Mesenchymal stem cell (in vitro differentiated cells and primary cell): ENCODE data around the gene TMEM248.
A peak's percentile ranks its signal among the peaks of the same experiment; 100 is the strongest.
"Not testable (repeated sequence)": the region's sequence is repeated elsewhere in the genome, so short reads cannot be mapped to it uniquely, and the experiment has no call there.

Experiments
- DNase-seq: peaks from one replicate; pipeline ENCODE4 v3.0.0-alpha.2; 2013
- H2AFZ ChIP-seq: one replicate; pipeline ENCODE4 v1.6.1; 2013; ENCODE audit warnings: low read depth, mild to moderate bottlenecking, control low read depth, inconsistent platforms, low read length, moderate library complexity
- H2AK5ac ChIP-seq: 2 replicates; pipeline ENCODE4 v1.6.1; 2013; ENCODE audit warnings: low read length, moderate library complexity, mild to moderate bottlenecking, inconsistent platforms; ENCODE audit not compliant: severe bottlenecking
- H2BK120ac ChIP-seq: one replicate; pipeline ENCODE4 v1.6.1; 2013; ENCODE audit warnings: low read depth, mild to moderate bottlenecking, inconsistent platforms, low read length, moderate library complexity
- H2BK12ac ChIP-seq, 2 experiments: one replicate each; pipeline ENCODE4 v1.6.1; 2013; ENCODE audit warnings: inconsistent platforms in 2 of 2, low read length in 2 of 2, mild to moderate bottlenecking in 2 of 2, moderate library complexity in 2 of 2, control low read depth in 1 of 2
- H2BK15ac ChIP-seq: one replicate; pipeline ENCODE4 v1.6.1; 2013; ENCODE audit warnings: mild to moderate bottlenecking, low read depth, inconsistent platforms; ENCODE audit not compliant: poor library complexity, severe bottlenecking
- H2BK5ac ChIP-seq: 2 replicates; pipeline ENCODE4 v1.6.1; 2013; ENCODE audit warnings: low read depth, mild to moderate bottlenecking, low read length, control low read depth, inconsistent platforms; ENCODE audit not compliant: poor library complexity, severe bottlenecking
- H3K14ac ChIP-seq, 2 experiments: one replicate each; pipeline ENCODE4 v1.6.1; 2013; ENCODE audit warnings: inconsistent platforms in 2 of 2, low read length in 2 of 2, control low read depth in 1 of 2, mild to moderate bottlenecking in 1 of 2, moderate library complexity in 1 of 2
- H3K18ac ChIP-seq, 2 experiments: one replicate each; pipeline ENCODE4 v1.6.1; 2013; ENCODE audit warnings: inconsistent platforms in 2 of 2, low read length in 2 of 2, control low read depth in 1 of 2, low read depth in 1 of 2, mild to moderate bottlenecking in 1 of 2
- H3K23ac ChIP-seq, 2 experiments: one replicate each; pipeline ENCODE4 v1.6.1; 2013; ENCODE audit warnings: inconsistent platforms in 2 of 2, low read length in 2 of 2, mild to moderate bottlenecking in 2 of 2, moderate library complexity in 2 of 2, control low read depth in 1 of 2
- H3K27ac ChIP-seq: 2 replicates; pipeline ENCODE4 v1.5.1; 2013; ENCODE audit warnings: mild to moderate bottlenecking, moderate library complexity, low read length, control low read depth, inconsistent platforms; ENCODE audit not compliant: poor library complexity, severe bottlenecking
- H3K27me3 ChIP-seq, 2 experiments: 2 replicates each; pipeline versions ENCODE4 v1.6.1 to v1.7.0; 2013; ENCODE audit warnings: low read length in 2 of 2, mild to moderate bottlenecking in 2 of 2, moderate library complexity in 2 of 2, control low read depth in 1 of 2, inconsistent platforms in 1 of 2; ENCODE audit not compliant: control insufficient read depth in 1 of 2, insufficient read depth in 1 of 2
- H3K36me3 ChIP-seq, 2 experiments: 2 replicates each; pipeline versions ENCODE4 v1.6.1 to v1.7.0; 2013; ENCODE audit warnings: low read length in 2 of 2, control low read depth in 1 of 2, inconsistent platforms in 1 of 2, low read depth in 1 of 2, mild to moderate bottlenecking in 1 of 2; ENCODE audit not compliant: insufficient read depth in 2 of 2, control insufficient read depth in 1 of 2
- H3K4ac ChIP-seq, 2 experiments: one replicate each; pipeline ENCODE4 v1.6.1; 2013; ENCODE audit warnings: inconsistent platforms in 2 of 2, low read length in 2 of 2, mild to moderate bottlenecking in 2 of 2, moderate library complexity in 2 of 2, control low read depth in 1 of 2, low read depth in 1 of 2
- H3K4me1 ChIP-seq: 2 replicates; pipeline ENCODE4 v1.6.1; 2013; ENCODE audit warnings: low read depth, low read length, control low read depth; ENCODE audit not compliant: control insufficient read depth, insufficient read depth
- H3K4me2 ChIP-seq: 2 replicates; pipeline ENCODE4 v1.6.1; 2013; ENCODE audit warnings: low read length, mild to moderate bottlenecking, inconsistent platforms; ENCODE audit not compliant: poor library complexity, severe bottlenecking
- H3K4me3 ChIP-seq, 2 experiments: 2 replicates each; pipeline versions ENCODE4 v1.5.1 to v1.7.0; 2013; ENCODE audit warnings: low read length in 2 of 2, mild to moderate bottlenecking in 2 of 2, control low read depth in 1 of 2, low read depth in 1 of 2; ENCODE audit not compliant: insufficient read depth in 1 of 2
- H3K79me1 ChIP-seq: replicated peaks from 2 replicates; pipeline ENCODE4 v1.6.1; 2013; ENCODE audit warnings: mild to moderate bottlenecking, control low read depth, low read length, inconsistent platforms; ENCODE audit not compliant: poor library complexity, severe bottlenecking
- H3K9ac ChIP-seq: 2 replicates; pipeline ENCODE4 v1.7.0; 2013; ENCODE audit warnings: mild to moderate bottlenecking, low read length, moderate library complexity
- H3K9me3 ChIP-seq: 2 replicates; pipeline ENCODE4 v1.7.0; 2013; ENCODE audit warnings: mild to moderate bottlenecking, low read length; ENCODE audit not compliant: control insufficient read depth
- H4K8ac ChIP-seq: one replicate; pipeline ENCODE4 v1.6.1; 2013; ENCODE audit warnings: inconsistent platforms, mild to moderate bottlenecking, low read length, moderate library complexity
- H4K91ac ChIP-seq: one replicate; pipeline ENCODE4 v1.6.1; 2013; ENCODE audit warnings: mild to moderate bottlenecking, low read length, inconsistent platforms
- WGBS: methylation state at CpG from one replicate; pipeline ENCODE4 v1.1.7; 2013; ENCODE audit warnings: mixed read lengths; 5-methylcytosine and 5-hydroxymethylcytosine counted together

Gene TMEM248

DNA sequence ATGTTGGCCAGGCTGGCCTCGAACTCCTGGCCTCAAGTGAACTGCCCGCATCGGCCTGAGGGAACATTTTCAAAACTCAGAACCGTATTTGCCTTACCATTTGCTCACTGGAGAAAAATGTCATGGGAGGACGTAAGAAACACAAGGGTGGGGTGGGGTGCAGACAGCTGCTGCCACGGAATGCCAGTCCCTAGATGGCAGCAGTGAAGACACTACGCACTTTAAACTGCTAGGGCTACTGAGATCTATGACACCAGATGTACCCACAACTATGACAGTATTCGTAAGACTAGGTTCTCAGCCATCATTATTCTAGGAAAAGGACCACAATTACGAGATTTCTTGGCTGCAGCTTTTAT is 73.6 kb downstream of the TMEM248 start:
- H3K9ac ChIP-seq: peak overlapping the region; percentile 96
- H3K4me1 ChIP-seq, H3K23ac ChIP-seq, H2BK120ac ChIP-seq, H2BK15ac ChIP-seq, H2AFZ ChIP-seq, H2BK5ac ChIP-seq, H3K79me1 ChIP-seq, H3K27me3 ChIP-seq, H2AK5ac ChIP-seq, H3K9me3 ChIP-seq, H2BK12ac ChIP-seq, H4K91ac ChIP-seq, H3K4ac ChIP-seq, H4K8ac ChIP-seq, H3K18ac ChIP-seq, H3K14ac ChIP-seq: not testable (repeated sequence)
- peaks cover 5 to 35% of the 10 kb centered on the region in 2 experiments for H3K36me3 ChIP-seq
- WGBS: 0% methylated on average over 5 of the region's 9 CpGs
- peak overlapping the region; percentile 73 for H3K27ac ChIP-seq
- H3K4me2 ChIP-seq: peak overlapping the region; percentile 53
- H3K4me3 ChIP-seq: peak overlapping the region; percentile 57 to 89
- DNase-seq: peak; percentile 90

DNA sequence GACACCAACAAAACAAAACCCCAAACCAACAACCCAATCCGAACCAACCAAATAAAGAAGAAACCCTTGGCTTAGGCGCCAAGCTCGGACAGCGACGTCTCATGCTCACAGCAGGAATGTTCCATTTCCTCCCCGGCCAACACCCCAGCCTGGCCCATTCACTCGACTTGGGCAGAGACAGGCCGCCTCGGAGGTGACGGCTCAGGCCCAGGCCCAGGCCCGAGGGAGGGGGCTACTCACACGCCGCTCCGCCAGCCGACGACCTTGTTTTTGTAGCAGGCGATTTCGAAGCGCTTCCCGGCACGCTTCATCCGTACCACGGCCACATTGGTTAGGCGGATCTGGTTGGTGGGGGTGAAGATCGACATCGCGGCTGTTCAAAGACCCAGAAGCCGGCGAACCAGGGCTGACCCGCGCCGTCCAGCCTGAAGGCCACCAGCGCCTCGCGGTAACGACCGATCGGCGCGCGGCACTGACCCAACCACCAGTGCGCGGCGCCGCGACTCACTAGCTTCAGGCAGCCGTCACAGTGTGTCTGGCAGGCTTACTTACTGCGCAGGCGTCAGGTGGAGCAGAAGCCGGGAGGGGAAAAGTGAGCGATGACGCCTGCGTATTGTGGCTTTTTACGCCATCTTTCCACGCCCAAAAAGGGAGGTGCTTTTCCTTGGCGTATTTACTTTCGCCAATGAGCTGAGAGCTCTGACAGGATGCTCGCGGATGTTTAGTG is 74.2 kb downstream of the TMEM248 start, which contains the start of gene SBDS:
SBDS (minus strand) TSS at position 537 of the 727 bp plus-strand sequence; CDS start at position 368, 169 bp downstream.
- H3K4me3 ChIP-seq: peak within 1 kb of the TSS; percentile 82 to 92
- H4K8ac ChIP-seq: peak within 1 kb of the TSS; percentile 80
- H2BK5ac ChIP-seq, H2BK120ac ChIP-seq, H2AK5ac ChIP-seq, H3K9me3 ChIP-seq, H3K4me1 ChIP-seq, H3K79me1 ChIP-seq, H3K27me3 ChIP-seq, H3K23ac ChIP-seq: not testable (repeated sequence)
- H3K36me3 ChIP-seq: peaks cover 5 to 36% of the 10 kb centered on the region in 2 experiments
- peak within 1 kb of the TSS; percentile 87 to 91 for H3K18ac ChIP-seq
- H2AFZ ChIP-seq: peak within 1 kb of the TSS; percentile 51
- H3K27ac ChIP-seq: peak within 1 kb of the TSS; percentile 73
- H3K4ac ChIP-seq: peak within 1 kb of the TSS; percentile 75 to 87
- peak; percentile 99 for DNase-seq
- under 1% methylated on average over 49 of the region's 59 CpGs for WGBS
- H4K91ac ChIP-seq: peak within 1 kb of the TSS; percentile 83
- H2BK15ac ChIP-seq: peak within 1 kb of the TSS; percentile 69
- peak within 1 kb of the TSS; percentile 61 for H3K4me2 ChIP-seq
- peak within 1 kb of the TSS in 1 of 2 experiments; percentile 39 for H2BK12ac ChIP-seq
- peak within 1 kb of the TSS in 1 of 2 experiments; percentile 53 for H3K14ac ChIP-seq
- H3K9ac ChIP-seq: peak within 1 kb of the TSS; percentile 96

DNA sequence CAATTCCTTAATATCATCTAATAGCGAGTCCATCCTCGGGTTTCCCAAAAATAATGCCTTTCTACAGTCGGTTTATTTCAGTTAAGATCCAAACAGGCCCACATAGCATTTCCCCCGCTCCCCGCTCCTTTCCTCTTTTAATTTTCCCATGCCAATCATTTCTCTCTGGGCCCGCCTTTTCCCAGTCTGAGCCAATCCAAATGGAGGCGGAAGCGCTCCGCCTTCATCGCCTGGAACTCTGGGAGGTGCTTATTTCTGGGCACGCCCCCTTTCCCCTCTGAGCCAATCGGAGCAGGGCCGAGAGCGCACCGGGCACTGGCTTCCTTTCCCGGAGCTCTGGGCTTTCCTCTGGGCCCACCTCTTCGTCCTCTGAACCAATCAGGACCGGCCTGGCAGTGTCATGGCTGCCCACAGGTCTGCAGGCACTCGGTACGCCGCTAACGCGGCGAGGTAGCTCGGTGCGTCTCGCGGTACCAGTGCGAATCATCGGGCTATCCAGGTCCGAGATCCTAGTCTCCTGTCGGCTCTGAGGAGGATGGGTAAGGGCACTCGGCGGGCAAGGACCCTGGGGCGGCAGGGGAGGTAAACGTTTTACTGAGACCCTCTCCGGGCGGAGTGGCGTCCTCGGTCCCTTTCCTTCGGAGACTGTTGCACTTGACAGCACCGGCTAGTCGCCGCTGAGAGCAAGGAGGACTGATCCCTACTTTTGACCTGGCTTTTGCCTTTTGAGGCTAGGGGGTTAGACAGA is 75.6 kb downstream of the TMEM248 start, which contains the start of gene TYW1:
TYW1 (plus strand) TSS at position 390 of the 748 bp plus-strand sequence; CDS start at position 536, 146 bp downstream.
- H3K27me3 ChIP-seq, H3K4me1 ChIP-seq, H2BK5ac ChIP-seq, H3K14ac ChIP-seq, H4K8ac ChIP-seq, H3K79me1 ChIP-seq, H3K4ac ChIP-seq, H2AK5ac ChIP-seq, H4K91ac ChIP-seq, H3K23ac ChIP-seq, H3K9me3 ChIP-seq, H2BK12ac ChIP-seq, H2BK120ac ChIP-seq: not testable (repeated sequence)
- H3K27ac ChIP-seq: peak within 1 kb of the TSS; percentile 72
- peak within 1 kb of the TSS in 1 of 2 experiments; percentile 22 for H3K18ac ChIP-seq
- WGBS: under 1% methylated on average over 38 of the region's 44 CpGs
- peak within 1 kb of the TSS; percentile 76 for H2AFZ ChIP-seq
- peak within 1 kb of the TSS; percentile 63 for H2BK15ac ChIP-seq
- H3K4me2 ChIP-seq: peak within 1 kb of the TSS; percentile 61
- peak; percentile 99 for DNase-seq
- H3K4me3 ChIP-seq: peak within 1 kb of the TSS; percentile 55 to 92
- peaks cover 5 to 26% of the 10 kb centered on the region in 2 experiments for H3K36me3 ChIP-seq
- peak within 1 kb of the TSS; percentile 94 for H3K9ac ChIP-seq

- not testable (repeated sequence) for H3K27ac ChIP-seq, H3K36me3 ChIP-seq, H2AFZ ChIP-seq, H3K23ac ChIP-seq, H2BK15ac ChIP-seq, H4K91ac ChIP-seq, H3K4me1 ChIP-seq, H2BK120ac ChIP-seq, H3K14ac ChIP-seq, H3K9me3 ChIP-seq, H2AK5ac ChIP-seq, H3K4me2 ChIP-seq, H3K4ac ChIP-seq, H3K18ac ChIP-seq, H3K4me3 ChIP-seq, H2BK5ac ChIP-seq, H4K8ac ChIP-seq, H3K79me1 ChIP-seq, H3K9ac ChIP-seq, H2BK12ac ChIP-seq, H3K27me3 ChIP-seq
- WGBS: no CpG with 5 or more reads among the region's 5 CpGs
- DNase-seq: peak; percentile 34
Observed at GRCh38 chr7:67000601-67001258, 79.7 kb downstream of the TMEM248 start.
